H9 (cell line): ENCODE results near the gene ISYNA1. TPM values are rescaled to one million over a fixed set of nuclear protein-coding genes. Genes with fewer than 3 reads are reported as not detected.

Source experiments
- DNase-seq: peaks from one replicate; pipeline ENCODE4 v3.0.0-alpha.2; 2017
- H2AFZ ChIP-seq: one replicate; pipeline ENCODE4 v1.6.1; 2013; ENCODE audit warnings: mild to moderate bottlenecking, low read length, control low read depth, moderate library complexity
- H2AK5ac ChIP-seq: 2 replicates; pipeline ENCODE4 v1.6.1; 2013; ENCODE audit warnings: low read length, control low read depth, mixed read lengths; ENCODE audit not compliant: insufficient read length
- H2BK120ac ChIP-seq: one replicate; pipeline ENCODE4 v1.6.1; 2013; ENCODE audit warnings: low read depth, mild to moderate bottlenecking, low read length, control low read depth, inconsistent platforms; ENCODE audit not compliant: poor library complexity, severe bottlenecking
- H2BK12ac ChIP-seq: 2 replicates; pipeline ENCODE4 v1.6.1; 2013; ENCODE audit warnings: low read length, control low read depth, mixed read lengths, low read depth; ENCODE audit not compliant: insufficient read length
- H2BK15ac ChIP-seq: 2 replicates; pipeline ENCODE4 v1.6.1; 2013; ENCODE audit warnings: low read depth, low read length, control low read depth
- H2BK20ac ChIP-seq: one replicate; pipeline ENCODE4 v1.6.1; 2013; ENCODE audit warnings: low read depth, mild to moderate bottlenecking, low read length, control low read depth, inconsistent platforms; ENCODE audit not compliant: poor library complexity, severe bottlenecking
- H2BK5ac ChIP-seq: 2 replicates; pipeline ENCODE4 v1.6.1; 2013; ENCODE audit warnings: low read length, control low read depth, mixed read lengths; ENCODE audit not compliant: insufficient read length
- H3K14ac ChIP-seq: 2 replicates; pipeline ENCODE4 v1.6.1; 2013; ENCODE audit warnings: low read length, control low read depth; ENCODE audit not compliant: insufficient read depth
- H3K18ac ChIP-seq: 2 replicates; pipeline ENCODE4 v1.6.1; 2013; ENCODE audit warnings: low read depth, mild to moderate bottlenecking, mixed read lengths, low read length, control low read depth; ENCODE audit not compliant: insufficient read length
- H3K23ac ChIP-seq: 2 replicates; pipeline ENCODE4 v1.6.1; 2013; ENCODE audit warnings: low read length, control low read depth, mixed read lengths, low read depth; ENCODE audit not compliant: insufficient read length
- H3K23me2 ChIP-seq: 2 replicates; pipeline ENCODE4 v1.6.1; 2013; ENCODE audit warnings: low read depth, mild to moderate bottlenecking, mixed read lengths, low read length, control low read depth; ENCODE audit not compliant: insufficient read length, poor library complexity, severe bottlenecking
- H3K27ac ChIP-seq: 2 replicates; pipeline ENCODE4 v1.5.1; 2013; ENCODE audit warnings: low read length, control low read depth, mixed read lengths, low read depth; ENCODE audit not compliant: insufficient read length
- H3K27me3 ChIP-seq: 2 replicates; pipeline ENCODE4 v1.6.1; 2013; ENCODE audit warnings: low read length, control low read depth, inconsistent platforms; ENCODE audit not compliant: insufficient read depth
- H3K4ac ChIP-seq: 2 replicates; pipeline ENCODE4 v1.6.1; 2013; ENCODE audit warnings: low read depth, mild to moderate bottlenecking, control low read depth, inconsistent platforms, low read length, moderate library complexity
- H3K4me1 ChIP-seq: 2 replicates; pipeline ENCODE4 v1.6.1; 2013; ENCODE audit warnings: low read length, control low read depth, inconsistent platforms; ENCODE audit not compliant: insufficient read depth
- H3K4me2 ChIP-seq: 2 replicates; pipeline ENCODE4 v1.6.1; 2013; ENCODE audit warnings: low read length, control low read depth, mixed read lengths; ENCODE audit not compliant: insufficient read length, insufficient read depth
- H3K56ac ChIP-seq: 2 replicates; pipeline ENCODE4 v1.6.1; 2013; ENCODE audit warnings: low read depth, mild to moderate bottlenecking, mixed read lengths, low read length, control low read depth; ENCODE audit not compliant: insufficient read length
- H3K79me1 ChIP-seq: 2 replicates; pipeline ENCODE4 v1.6.1; 2013; ENCODE audit warnings: low read depth, mild to moderate bottlenecking, moderate library complexity, low read length, control low read depth, inconsistent platforms; ENCODE audit not compliant: insufficient read depth, poor library complexity, severe bottlenecking
- H3K79me2 ChIP-seq: 2 replicates; pipeline ENCODE4 v1.6.1; 2013; ENCODE audit warnings: low read length, control low read depth, inconsistent platforms; ENCODE audit not compliant: insufficient read depth
- H3K9ac ChIP-seq: 2 replicates; pipeline ENCODE4 v1.6.1; 2013; ENCODE audit warnings: low read length, control low read depth, mixed read lengths; ENCODE audit not compliant: insufficient read length; ENCODE audit errors: extremely low read depth
- H3K9me3 ChIP-seq: one replicate; pipeline ENCODE4 v1.6.1; 2013; ENCODE audit warnings: low read depth, low read length, inconsistent platforms; ENCODE audit not compliant: control insufficient read depth
- H3T11ph ChIP-seq: one replicate; pipeline ENCODE4 v1.6.1; 2013; ENCODE audit warnings: mild to moderate bottlenecking, low read length, control low read depth, inconsistent platforms
- H4K20me1 ChIP-seq: one replicate; pipeline ENCODE4 v1.6.1; 2013; ENCODE audit not compliant: control insufficient read depth, insufficient read length, insufficient read depth
- H4K5ac ChIP-seq: 2 replicates; pipeline ENCODE4 v1.6.1; 2013; ENCODE audit warnings: low read depth, mild to moderate bottlenecking, mixed read lengths, low read length, control low read depth; ENCODE audit not compliant: insufficient read length
- H4K8ac ChIP-seq: replicated peaks from 2 replicates; pipeline ENCODE4 v1.6.1; 2013; ENCODE audit warnings: low read length, control low read depth, mixed read lengths, low read depth; ENCODE audit not compliant: insufficient read length
- H4K91ac ChIP-seq: 2 replicates; pipeline ENCODE4 v1.6.1; 2013; ENCODE audit warnings: low read depth, mild to moderate bottlenecking, moderate library complexity, mixed read lengths, low read length, control low read depth; ENCODE audit not compliant: insufficient read length
- H3K27ac Mint-ChIP-seq, 3 experiments: 2 replicates in 2 of 3; 3 replicates in 1 of 3; pipeline ENCODE4 v1.8.0; 2020 to 2021; ENCODE audit warnings: mixed read lengths in 3 of 3, mild to moderate bottlenecking in 1 of 3, moderate library complexity in 1 of 3
- H3K27me3 Mint-ChIP-seq: 2 replicates; pipeline ENCODE4 v1.8.0; 2021; ENCODE audit warnings: low read depth, mild to moderate bottlenecking, moderate library complexity, mixed read lengths
- H3K36me3 Mint-ChIP-seq, 3 experiments: 2 replicates in 2 of 3; 3 replicates in 1 of 3; pipeline ENCODE4 v1.8.0; 2020 to 2021; ENCODE audit warnings: low read depth in 3 of 3, mixed read lengths in 3 of 3; ENCODE audit not compliant: insufficient read depth in 1 of 3
- H3K4me1 Mint-ChIP-seq, 2 experiments: 2 replicates each; pipeline ENCODE4 v1.8.0; 2020; ENCODE audit warnings: mixed read lengths in 2 of 2
- H3K4me3 Mint-ChIP-seq, 2 experiments: 2 replicates in 1 of 2; 3 replicates in 1 of 2; pipeline ENCODE4 v1.8.0; 2020 to 2021; ENCODE audit warnings: mild to moderate bottlenecking in 2 of 2, mixed read lengths in 2 of 2, moderate library complexity in 1 of 2
- H3K9me3 Mint-ChIP-seq, 2 experiments: 2 replicates in 1 of 2; 3 replicates in 1 of 2; pipeline ENCODE4 v1.8.0; 2020; ENCODE audit warnings: mild to moderate bottlenecking in 2 of 2, mixed read lengths in 2 of 2, moderate library complexity in 1 of 2
- CTCF ChIP-seq: fragments of 200-600 bp; sonication (generic); conservative IDR thresholded peaks from 3 replicates; pipeline ENCODE4 v1.8.0; 2021; ENCODE audit warnings: antibody characterized with exemption, mild to moderate bottlenecking
- WGBS: extraction: QIAGEN DNeasy Blood & Tissue Kit; methylation state at CpG from one replicate; pipeline ENCODE4 v1.1.7; 2013; ENCODE audit warnings: missing lambda C conversion rate, low lambda C conversion rate, mixed read lengths; ENCODE audit not compliant: insufficient read length; ENCODE audit errors: extremely low coverage; 5-methylcytosine and 5-hydroxymethylcytosine counted together
- total RNA-seq: library from RNA; stranded (reverse); gene quantifications from 2 replicates; pipeline ENCODE4 v1.2.1, GENCODE V29; 2021

ISYNA1 gene
- total RNA-seq, 1 experiment from 2014 or later, result 241 TPM

GRCh38 chr19:18399008-18399407, 38.9 kb downstream of the ISYNA1 start:
- H3K79me1 ChIP-seq, result no peaks in the 10 kb centered on the region
- H3K9me3 ChIP-seq, result no peaks in the 10 kb centered on the region
- Mint-ChIP-seq H3K27ac (no peak overlapping the region), H3K4me3 (no peak overlapping the region), H3K36me3 (no peaks in the 10 kb centered on the region), H3K27me3 (peaks cover 14% of the 10 kb centered on the region), H3K4me1 (peaks cover 6 to 16% of the 10 kb centered on the region in 2 experiments; a peak in 3 of 4 replicates), H3K9me3 (no peaks in the 10 kb centered on the region)
- no peak overlapping the region for H2BK15ac ChIP-seq
- no peaks in the 10 kb centered on the region for H3K23me2 ChIP-seq
- H3K27me3 ChIP-seq, result no peaks in the 10 kb centered on the region
- H3K23ac ChIP-seq, result no peak overlapping the region
- H4K8ac ChIP-seq, result no peak overlapping the region
- H3K4me2 ChIP-seq, result no peak overlapping the region
- no peak overlapping the region for H2BK12ac ChIP-seq
- H2BK5ac ChIP-seq, result no peak overlapping the region
- H2AK5ac ChIP-seq, result no peak overlapping the region
- no peak for TF ChIP-seq CTCF
- no peaks in the 10 kb centered on the region for H3K79me2 ChIP-seq
- no peaks in the 10 kb centered on the region for H3K4me1 ChIP-seq
- H3K9ac ChIP-seq, result no peak overlapping the region
- no peak overlapping the region for H2BK120ac ChIP-seq
- WGBS, result no CpG with 5 or more reads among the region's 6 CpGs
- no peak overlapping the region for H4K5ac ChIP-seq
- no peak overlapping the region for H3T11ph ChIP-seq
- no peak overlapping the region for H3K14ac ChIP-seq
- no peak overlapping the region for H3K4ac ChIP-seq
- no peak overlapping the region for H4K91ac ChIP-seq
- no peak overlapping the region for H3K27ac ChIP-seq
- no peak overlapping the region for H2BK20ac ChIP-seq
- no peaks in the 10 kb centered on the region for H4K20me1 ChIP-seq
- no peak for DNase-seq
- H3K56ac ChIP-seq, result no peak overlapping the region
- H2AFZ ChIP-seq, result no peak overlapping the region
- no peak overlapping the region for H3K18ac ChIP-seq
